GM23338 (cell line): Measurements from ENCODE around the gene DMD.

ENCODE experiments used
- CREB1 ChIP-seq: fragments of 250-450 bp; sonication (Bioruptor Pico); IDR thresholded peaks from 2 replicates; pipeline ENCODE4 v1.5.0; 2020; ENCODE audit warnings: low read depth, mild to moderate bottlenecking, moderate library complexity
- EZH2 ChIP-seq: fragments of 200-600 bp; sonication (generic); IDR thresholded peaks from one replicate; pipeline ENCODE4 v1.8.0; 2017; ENCODE audit warnings: antibody characterized with exemption, mild to moderate bottlenecking, low read depth; ENCODE audit not compliant: unreplicated experiment
- EZH2phosphoT487 ChIP-seq: fragments of 200-600 bp; sonication (generic); IDR thresholded peaks from one replicate; pipeline ENCODE4 v1.8.1; 2018; ENCODE audit warnings: antibody characterized with exemption; ENCODE audit not compliant: unreplicated experiment
- JUNB ChIP-seq: IDR thresholded peaks from one replicate; pipeline ENCODE4 v1.6.1; 2016; ENCODE audit warnings: antibody characterized with exemption; ENCODE audit not compliant: unreplicated experiment
- NANOG ChIP-seq: IDR thresholded peaks from 2 replicates; pipeline ENCODE4 v1.6.1; 2016; ENCODE audit warnings: antibody characterized with exemption, borderline replicate concordance
- POLR2AphosphoS5 ChIP-seq: IDR thresholded peaks from 2 replicates; pipeline ENCODE4 v1.6.1; 2016; ENCODE audit warnings: antibody characterized with exemption, low read depth
- ZNF331 ChIP-seq: fragments of 250-450 bp; sonication (Bioruptor Pico); IDR thresholded peaks from 2 replicates; pipeline ENCODE4 v1.5.0; 2020; ENCODE audit warnings: low read depth, mild to moderate bottlenecking, moderate library complexity
- TF ChIP-seq, protein P1 (sequence below), 2 experiments: fragments of 200-600 bp in 1 of 2; sonication (generic) in 1 of 2; conservative IDR thresholded peaks; 2 replicates each; pipeline versions ENCODE4 v1.5.1 to v1.6.1; 2016 to 2017; ENCODE audit warnings: antibody characterized with exemption in 2 of 2, low read depth in 2 of 2, mild to moderate bottlenecking in 2 of 2, moderate library complexity in 1 of 2
- TF ChIP-seq, protein P2 (sequence below): IDR thresholded peaks from one replicate; pipeline ENCODE4 v1.6.1; 2018; ENCODE audit warnings: antibody characterized with exemption; ENCODE audit not compliant: unreplicated experiment

DNA sequence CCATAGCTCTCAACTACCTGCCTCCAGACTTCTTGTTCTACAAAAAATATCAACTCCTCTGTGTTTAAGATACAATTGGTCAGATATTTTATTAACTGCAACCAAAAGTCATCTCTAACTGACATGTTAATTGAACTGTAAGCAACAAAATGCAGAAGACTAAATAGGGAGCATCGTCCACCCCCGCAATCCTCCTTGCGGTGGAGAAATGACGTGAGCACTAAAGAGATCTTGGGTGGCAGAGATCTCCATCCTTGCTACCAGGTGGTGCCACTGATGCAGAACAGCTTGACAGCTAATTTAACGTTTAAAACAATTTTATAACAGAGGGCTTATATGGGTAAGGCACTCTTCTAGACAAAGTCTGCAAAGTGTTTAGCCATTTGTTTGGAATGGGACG is 1975.1 kb downstream of the DMD start:
- TF ChIP-seq EZH2 = no peak
- TF ChIP-seq, protein P1, sequence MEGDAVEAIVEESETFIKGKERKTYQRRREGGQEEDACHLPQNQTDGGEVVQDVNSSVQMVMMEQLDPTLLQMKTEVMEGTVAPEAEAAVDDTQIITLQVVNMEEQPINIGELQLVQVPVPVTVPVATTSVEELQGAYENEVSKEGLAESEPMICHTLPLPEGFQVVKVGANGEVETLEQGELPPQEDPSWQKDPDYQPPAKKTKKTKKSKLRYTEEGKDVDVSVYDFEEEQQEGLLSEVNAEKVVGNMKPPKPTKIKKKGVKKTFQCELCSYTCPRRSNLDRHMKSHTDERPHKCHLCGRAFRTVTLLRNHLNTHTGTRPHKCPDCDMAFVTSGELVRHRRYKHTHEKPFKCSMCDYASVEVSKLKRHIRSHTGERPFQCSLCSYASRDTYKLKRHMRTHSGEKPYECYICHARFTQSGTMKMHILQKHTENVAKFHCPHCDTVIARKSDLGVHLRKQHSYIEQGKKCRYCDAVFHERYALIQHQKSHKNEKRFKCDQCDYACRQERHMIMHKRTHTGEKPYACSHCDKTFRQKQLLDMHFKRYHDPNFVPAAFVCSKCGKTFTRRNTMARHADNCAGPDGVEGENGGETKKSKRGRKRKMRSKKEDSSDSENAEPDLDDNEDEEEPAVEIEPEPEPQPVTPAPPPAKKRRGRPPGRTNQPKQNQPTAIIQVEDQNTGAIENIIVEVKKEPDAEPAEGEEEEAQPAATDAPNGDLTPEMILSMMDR (conservative IDR thresholded peaks at IDR 0.05; ENCODE audit: low read depth in 2 of 2) = no peak
- TF ChIP-seq, protein P2, sequence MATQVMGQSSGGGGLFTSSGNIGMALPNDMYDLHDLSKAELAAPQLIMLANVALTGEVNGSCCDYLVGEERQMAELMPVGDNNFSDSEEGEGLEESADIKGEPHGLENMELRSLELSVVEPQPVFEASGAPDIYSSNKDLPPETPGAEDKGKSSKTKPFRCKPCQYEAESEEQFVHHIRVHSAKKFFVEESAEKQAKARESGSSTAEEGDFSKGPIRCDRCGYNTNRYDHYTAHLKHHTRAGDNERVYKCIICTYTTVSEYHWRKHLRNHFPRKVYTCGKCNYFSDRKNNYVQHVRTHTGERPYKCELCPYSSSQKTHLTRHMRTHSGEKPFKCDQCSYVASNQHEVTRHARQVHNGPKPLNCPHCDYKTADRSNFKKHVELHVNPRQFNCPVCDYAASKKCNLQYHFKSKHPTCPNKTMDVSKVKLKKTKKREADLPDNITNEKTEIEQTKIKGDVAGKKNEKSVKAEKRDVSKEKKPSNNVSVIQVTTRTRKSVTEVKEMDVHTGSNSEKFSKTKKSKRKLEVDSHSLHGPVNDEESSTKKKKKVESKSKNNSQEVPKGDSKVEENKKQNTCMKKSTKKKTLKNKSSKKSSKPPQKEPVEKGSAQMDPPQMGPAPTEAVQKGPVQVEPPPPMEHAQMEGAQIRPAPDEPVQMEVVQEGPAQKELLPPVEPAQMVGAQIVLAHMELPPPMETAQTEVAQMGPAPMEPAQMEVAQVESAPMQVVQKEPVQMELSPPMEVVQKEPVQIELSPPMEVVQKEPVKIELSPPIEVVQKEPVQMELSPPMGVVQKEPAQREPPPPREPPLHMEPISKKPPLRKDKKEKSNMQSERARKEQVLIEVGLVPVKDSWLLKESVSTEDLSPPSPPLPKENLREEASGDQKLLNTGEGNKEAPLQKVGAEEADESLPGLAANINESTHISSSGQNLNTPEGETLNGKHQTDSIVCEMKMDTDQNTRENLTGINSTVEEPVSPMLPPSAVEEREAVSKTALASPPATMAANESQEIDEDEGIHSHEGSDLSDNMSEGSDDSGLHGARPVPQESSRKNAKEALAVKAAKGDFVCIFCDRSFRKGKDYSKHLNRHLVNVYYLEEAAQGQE = no peak
- no peak for TF ChIP-seq CREB1 (CRISPR knock-in tag)
- TF ChIP-seq POLR2AphosphoS5 = no peak
- no peak for TF ChIP-seq EZH2phosphoT487
- TF ChIP-seq JUNB = no peak
- no peak for TF ChIP-seq NANOG
- no peak for TF ChIP-seq ZNF331 (CRISPR knock-in tag)
